CD14-positive monocyte (primary cell): ENCODE results near the gene SCN9A. TPM values are rescaled to one million over a fixed set of nuclear protein-coding genes. Genes with fewer than 3 reads are reported as not detected.
"Not testable (repeated sequence)": the region's sequence is repeated elsewhere in the genome, so short reads cannot be mapped to it uniquely, and the experiment has no call there.

ENCODE experiments used
- DNase-seq, 3 donors: peaks; one replicate each; pipeline ENCODE4 v3.0.0-alpha.2; 2011 to 2022
- H2AFZ ChIP-seq: 2 replicates; pipeline ENCODE4 v1.6.0; 2012; ENCODE audit warnings: mild to moderate bottlenecking, low read depth, low read length, inconsistent platforms; ENCODE audit not compliant: insufficient read depth, poor library complexity, severe bottlenecking
- H3K27ac ChIP-seq, 2 donors: 1 replicate in 1 of 2; 2 replicates in 1 of 2; pipeline ENCODE4 v1.5.1; 2012 to 2013; ENCODE audit warnings: low read length in 2 of 2, control low read depth in 1 of 2, inconsistent platforms in 1 of 2, low read depth in 1 of 2, mild to moderate bottlenecking in 1 of 2
- H3K27me3 ChIP-seq, 2 donors: one replicate each; pipeline versions ENCODE4 v1.6.0 to v1.6.1; 2011 to 2013; ENCODE audit warnings: low read length in 2 of 2; ENCODE audit not compliant: control insufficient read depth in 2 of 2, insufficient read depth in 2 of 2
- H3K36me3 ChIP-seq, 2 donors: replicated peaks in 1 of 2; 1 replicate in 1 of 2; 2 replicates in 1 of 2; pipeline versions ENCODE4 v1.5.1 to v1.6.1; 2012 to 2013; ENCODE audit warnings: low read length in 2 of 2, control low read depth in 1 of 2, inconsistent platforms in 1 of 2, mild to moderate bottlenecking in 1 of 2; ENCODE audit not compliant: insufficient read depth in 2 of 2, control insufficient read depth in 1 of 2
- H3K4me1 ChIP-seq, 2 donors: 1 replicate in 1 of 2; 2 replicates in 1 of 2; pipeline versions ENCODE4 v1.5.1 to v1.6.1; 2012 to 2013; ENCODE audit warnings: low read length in 2 of 2, control low read depth in 1 of 2, inconsistent platforms in 1 of 2, mild to moderate bottlenecking in 1 of 2, moderate library complexity in 1 of 2; ENCODE audit not compliant: insufficient read depth in 2 of 2, control insufficient read depth in 1 of 2
- H3K4me2 ChIP-seq: replicated peaks from 2 replicates; pipeline ENCODE3; 2012; ENCODE audit warnings: low read length, moderate library complexity, mild to moderate bottlenecking; ENCODE audit not compliant: poor library complexity, severe bottlenecking; ENCODE audit errors: extremely low read depth
- H3K4me3 ChIP-seq, 3 experiments: fragments of 200-600 bp in 1 of 3; sonication (generic) in 1 of 3; replicated peaks in 1 of 3; 1 replicate in 2 of 3; 2 replicates in 1 of 3; pipeline ENCODE4 v1.5.1; 2011 to 2013; ENCODE audit warnings: low read length in 3 of 3, mild to moderate bottlenecking in 3 of 3, control low read depth in 2 of 3, low read depth in 2 of 3, inconsistent platforms in 1 of 3, moderate library complexity in 1 of 3
- H3K79me2 ChIP-seq: 2 replicates; pipeline ENCODE4 v1.6.0; 2012; ENCODE audit warnings: mild to moderate bottlenecking, control low read depth, inconsistent platforms, low read length, moderate library complexity; ENCODE audit not compliant: insufficient read depth
- H3K9ac ChIP-seq: 2 replicates; pipeline ENCODE4 v1.6.0; 2017; ENCODE audit warnings: low read length, mild to moderate bottlenecking; ENCODE audit not compliant: insufficient read depth, poor library complexity, severe bottlenecking
- H3K9me3 ChIP-seq, 2 donors: replicated peaks in 1 of 2; 1 replicate in 1 of 2; 2 replicates in 1 of 2; pipeline versions ENCODE4 v1.5.1 to v1.6.1; 2012 to 2013; ENCODE audit warnings: low read length in 2 of 2, control low read depth in 1 of 2; ENCODE audit not compliant: control insufficient read depth in 1 of 2, insufficient read depth in 1 of 2
- H4K20me1 ChIP-seq: 2 replicates; pipeline ENCODE4 v1.6.0; 2012; ENCODE audit warnings: mild to moderate bottlenecking, low read length, control low read depth, moderate library complexity; ENCODE audit not compliant: insufficient read depth
- H3K27ac Mint-ChIP-seq, 7 donors: one replicate each; pipeline ENCODE4 v1.8.0; 2020; ENCODE audit warnings: mild to moderate bottlenecking in 7 of 7, mixed read lengths in 7 of 7, moderate library complexity in 6 of 7, inconsistent platforms in 2 of 7
- H3K27me3 Mint-ChIP-seq, 3 donors: one replicate each; pipeline ENCODE4 v1.8.0; 2021 to 2022; ENCODE audit warnings: low read depth in 3 of 3, mild to moderate bottlenecking in 3 of 3, mixed read lengths in 3 of 3, moderate library complexity in 3 of 3, inconsistent platforms in 1 of 3
- H3K36me3 Mint-ChIP-seq, 2 donors: one replicate each; pipeline ENCODE4 v1.8.0; 2020; ENCODE audit warnings: mixed read lengths in 2 of 2, inconsistent platforms in 1 of 2, mild to moderate bottlenecking in 1 of 2
- H3K4me1 Mint-ChIP-seq: one replicate; pipeline ENCODE4 v1.8.0; 2020; ENCODE audit warnings: mild to moderate bottlenecking, mixed read lengths
- H3K4me3 Mint-ChIP-seq, 2 donors: one replicate each; pipeline ENCODE4 v1.8.0; 2020; ENCODE audit warnings: mild to moderate bottlenecking in 2 of 2, mixed read lengths in 2 of 2, moderate library complexity in 1 of 2
- H3K9me3 Mint-ChIP-seq, 7 donors: one replicate each; pipeline ENCODE4 v1.8.0; 2020 to 2022; ENCODE audit warnings: mixed read lengths in 7 of 7, mild to moderate bottlenecking in 6 of 7, moderate library complexity in 6 of 7, inconsistent platforms in 2 of 7
- WGBS: methylation state at CpG from one replicate; pipeline ENCODE4 v1.1.5; 2013; ENCODE audit warnings: missing lambda C conversion rate; ENCODE audit not compliant: insufficient coverage; 5-methylcytosine and 5-hydroxymethylcytosine counted together
- intact Hi-C, 2 donors: fragments of 100-400 bp; cut with micrococcal nuclease; formaldehyde crosslinking; loops; one replicate each; pipeline versions ENCODE4 v1.15.0 to v1.15.1; 2023
- polyA plus RNA-seq, 3 donors: library from polyadenylated mRNA; depleted of rRNA in 1 of 3; unstranded in 2 of 3; stranded (reverse) in 1 of 3; fragments of 300-500 nt in 2 of 3; fragments of >200 nt in 1 of 3; fragmentation: Illumina TruSeq in 2 of 3; gene quantifications; 1 replicate in 2 of 3; 2 replicates in 1 of 3; pipeline ENCODE4 v1.2.3, GENCODE V29; 2012 to 2021
- TF ChIP-seq, protein P1 (sequence below): fragments of 200-600 bp; IDR thresholded peaks from one replicate; pipeline ENCODE4 v1.8.0; 2022; ENCODE audit warnings: antibody characterized with exemption, mild to moderate bottlenecking

The SCN9A gene
- polyA plus RNA-seq, 3 donors: 0.24 to 0.67 (median 0.26) TPM

DNA sequence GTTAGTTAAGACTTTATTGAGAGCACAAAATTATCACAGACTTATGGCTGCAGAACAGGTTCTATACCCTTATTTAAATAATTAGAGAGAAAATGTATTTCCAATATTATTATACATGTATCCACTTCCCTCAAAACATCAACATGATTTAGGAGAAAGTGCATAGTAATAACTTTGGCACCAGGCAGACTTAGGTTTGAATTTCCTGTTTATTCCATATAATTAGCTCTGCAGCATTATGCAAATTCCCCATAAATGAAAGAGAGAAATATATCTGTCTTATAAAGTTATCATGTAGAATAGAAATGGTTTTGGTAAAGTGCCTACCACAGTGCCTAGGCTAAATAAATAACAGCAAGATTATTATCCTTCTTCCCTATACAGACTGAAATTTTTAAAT is 15.3 kb downstream of the SCN9A start:
- no peaks in the 10 kb centered on the region for H4K20me1 ChIP-seq
- no peak overlapping the region for H3K4me3 ChIP-seq
- no peaks in the 10 kb centered on the region for H3K79me2 ChIP-seq
- no peaks in the 10 kb centered on the region for H3K4me1 ChIP-seq
- no peaks in the 10 kb centered on the region for H3K27me3 ChIP-seq
- Mint-ChIP-seq H3K27ac (no peak overlapping the region), H3K9me3 (peaks cover 0 to 3% (median 0%) of the 10 kb centered on the region in 7 donors), H3K27me3 (peaks cover 0 to 1% (median 0%) of the 10 kb centered on the region in 3 donors), H3K4me1 (no peaks in the 10 kb centered on the region), H3K4me3 (no peak overlapping the region), H3K36me3 (no peaks in the 10 kb centered on the region)
- TF ChIP-seq, protein P1, sequence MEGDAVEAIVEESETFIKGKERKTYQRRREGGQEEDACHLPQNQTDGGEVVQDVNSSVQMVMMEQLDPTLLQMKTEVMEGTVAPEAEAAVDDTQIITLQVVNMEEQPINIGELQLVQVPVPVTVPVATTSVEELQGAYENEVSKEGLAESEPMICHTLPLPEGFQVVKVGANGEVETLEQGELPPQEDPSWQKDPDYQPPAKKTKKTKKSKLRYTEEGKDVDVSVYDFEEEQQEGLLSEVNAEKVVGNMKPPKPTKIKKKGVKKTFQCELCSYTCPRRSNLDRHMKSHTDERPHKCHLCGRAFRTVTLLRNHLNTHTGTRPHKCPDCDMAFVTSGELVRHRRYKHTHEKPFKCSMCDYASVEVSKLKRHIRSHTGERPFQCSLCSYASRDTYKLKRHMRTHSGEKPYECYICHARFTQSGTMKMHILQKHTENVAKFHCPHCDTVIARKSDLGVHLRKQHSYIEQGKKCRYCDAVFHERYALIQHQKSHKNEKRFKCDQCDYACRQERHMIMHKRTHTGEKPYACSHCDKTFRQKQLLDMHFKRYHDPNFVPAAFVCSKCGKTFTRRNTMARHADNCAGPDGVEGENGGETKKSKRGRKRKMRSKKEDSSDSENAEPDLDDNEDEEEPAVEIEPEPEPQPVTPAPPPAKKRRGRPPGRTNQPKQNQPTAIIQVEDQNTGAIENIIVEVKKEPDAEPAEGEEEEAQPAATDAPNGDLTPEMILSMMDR: no peak
- H3K27ac ChIP-seq: no peak overlapping the region
- H3K4me2 ChIP-seq: no peak overlapping the region
- DNase-seq: no peak
- no peaks in the 10 kb centered on the region for H3K9me3 ChIP-seq
- H2AFZ ChIP-seq: no peak overlapping the region
- H3K36me3 ChIP-seq: no peaks in the 10 kb centered on the region
- intact Hi-C loops: no loop called here
- no peak overlapping the region for H3K9ac ChIP-seq

GRCh38 chr2:166357950-166358321 is 17.8 kb downstream of the SCN9A start:
- no CpG with 5 or more reads among the region's 4 CpGs for WGBS
- intact Hi-C loops, H4K20me1 ChIP-seq, H3K4me2 ChIP-seq, DNase-seq, H3K36me3 ChIP-seq, H3K9ac ChIP-seq, H3K36me3 Mint-ChIP-seq, H3K27ac ChIP-seq, H3K4me1 Mint-ChIP-seq, H3K79me2 ChIP-seq, H3K4me3 ChIP-seq, H3K27ac Mint-ChIP-seq, H3K4me1 ChIP-seq, H3K27me3 Mint-ChIP-seq, H2AFZ ChIP-seq, H3K27me3 ChIP-seq, H3K9me3 Mint-ChIP-seq, H3K9me3 ChIP-seq, H3K4me3 Mint-ChIP-seq: not testable (repeated sequence)
